GM21717 (cell line): ENCODE results near the gene TRERF1.
A peak's percentile ranks its signal among the peaks of the same experiment; 100 is the strongest.

Experiments used
- ATAC-seq: cut with Tn5 transposase; IDR thresholded peaks from one replicate; pipeline ENCODE4 v1.9.1; 2021; ENCODE audit warnings: mild to moderate bottlenecking, moderate library complexity; ENCODE audit not compliant: unreplicated experiment

The TRERF1 gene

GRCh38 chr6:42374018-42374669 is 77.6 kb downstream of the TRERF1 start:
- no peak for ATAC-seq

- no peak for ATAC-seq
Observed at GRCh38 chr6:42372699-42373098, 79.0 kb downstream of the TRERF1 start.

GRCh38 chr6:42370323-42370985 is 81.3 kb downstream of the TRERF1 start:
- no peak for ATAC-seq

GRCh38 chr6:42369568-42369967 is 82.2 kb downstream of the TRERF1 start:
- no peak for ATAC-seq

- no peak for ATAC-seq
Observed at GRCh38 chr6:42368181-42368580, 83.5 kb downstream of the TRERF1 start.

- peak; percentile 75 for ATAC-seq
Observed at GRCh38 chr6:42367353-42368011, 84.2 kb downstream of the TRERF1 start.

GRCh38 chr6:42366999-42367352 is 84.8 kb downstream of the TRERF1 start:
- ATAC-seq: no peak

- no peak for ATAC-seq
Observed at GRCh38 chr6:42366011-42366705, 85.6 kb downstream of the TRERF1 start.

GRCh38 chr6:42365021-42365420 is 86.7 kb downstream of the TRERF1 start:
- ATAC-seq: no peak

- ATAC-seq: no peak
Observed at GRCh38 chr6:42363926-42364849, 87.5 kb downstream of the TRERF1 start.

GRCh38 chr6:42361036-42361435 is 90.7 kb downstream of the TRERF1 start:
- no peak for ATAC-seq

- no peak for ATAC-seq
Observed at GRCh38 chr6:42359021-42359420, 92.7 kb downstream of the TRERF1 start.

- no peak for ATAC-seq
Observed at GRCh38 chr6:42355416-42355815, 96.3 kb downstream of the TRERF1 start.

GRCh38 chr6:42354702-42355101 is 97.0 kb downstream of the TRERF1 start:
- ATAC-seq: no peak

- ATAC-seq: no peak
Observed at GRCh38 chr6:42352856-42353564, 98.7 kb downstream of the TRERF1 start.

- ATAC-seq: no peak
Observed at GRCh38 chr6:42350911-42351310, 100.8 kb downstream of the TRERF1 start.

- no peak for ATAC-seq
Observed at GRCh38 chr6:42349753-42350511, 101.8 kb downstream of the TRERF1 start.

GRCh38 chr6:42347456-42347855 is 104.3 kb downstream of the TRERF1 start:
- ATAC-seq: no peak

GRCh38 chr6:42345696-42346416 is 105.9 kb downstream of the TRERF1 start:
- no peak for ATAC-seq
